ENCODE data around the gene FSHR.

FSHR gene

DNA sequence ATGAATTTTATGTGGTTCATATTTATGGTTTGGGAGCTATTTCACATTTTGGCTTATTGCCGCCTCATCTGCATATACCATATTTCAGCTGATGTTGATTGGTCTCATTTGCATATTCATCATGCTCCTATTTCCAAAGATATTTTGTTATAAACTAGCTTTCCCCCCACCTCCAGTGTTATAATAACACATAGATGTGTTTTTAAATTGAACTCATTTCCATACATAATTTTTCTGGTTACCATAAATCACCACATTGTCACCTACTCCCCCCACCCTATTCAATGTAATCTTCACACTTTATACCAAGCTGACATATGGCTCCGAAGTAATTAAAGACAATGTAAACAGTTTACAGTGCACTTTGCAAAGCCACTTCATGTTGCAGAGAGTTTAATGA is 101.2 kb downstream of the FSHR start:
- no peak overlapping the region for H3K9ac ChIP-seq (ENCODE audit: low read depth, low read length)
- H3K9me3 ChIP-seq (ENCODE audit: insufficient read depth, low read depth, low read length) = peaks cover 12% of the 10 kb centered on the region
- no peaks in the 10 kb centered on the region for H3K36me3 ChIP-seq (ENCODE audit: insufficient read depth, low read length)
- H3K27me3 ChIP-seq (ENCODE audit: insufficient read depth, low read length) = no peaks in the 10 kb centered on the region
- H3K4me3 ChIP-seq (ENCODE audit: low read length) = no peak overlapping the region
- H3K4me1 ChIP-seq (ENCODE audit: insufficient read depth, low read length) = no peaks in the 10 kb centered on the region
- 81% methylated on average over 2 of the region's 2 CpGs for WGBS
- H3K27ac ChIP-seq (ENCODE audit: low read depth, low read length) = no peak overlapping the region

DNA sequence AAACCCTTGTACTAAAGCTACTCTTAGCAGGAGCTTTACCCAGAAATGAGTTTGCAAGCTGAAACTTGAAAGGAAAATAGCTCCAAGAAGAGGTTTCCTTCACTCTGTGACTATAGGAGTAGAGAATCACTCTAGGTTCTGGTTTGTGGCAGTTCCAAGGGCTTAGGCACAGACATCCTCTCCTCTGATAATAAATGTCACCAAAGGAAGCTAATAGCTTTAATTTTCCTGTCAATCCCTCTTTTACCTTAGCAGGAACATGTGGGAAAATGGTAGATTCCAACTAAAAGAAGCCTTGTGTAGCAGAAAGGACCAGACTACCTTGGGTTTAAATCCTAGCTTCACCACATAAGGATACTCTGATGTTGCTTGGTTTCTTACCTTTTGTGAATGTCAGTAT is 104.0 kb downstream of the FSHR start:
- H3K36me3 ChIP-seq (ENCODE audit: insufficient read depth, low read length) = no peaks in the 10 kb centered on the region
- H3K9me3 ChIP-seq (ENCODE audit: insufficient read depth, low read depth, low read length) = peaks cover 6% of the 10 kb centered on the region; the same call in 1 of the 2 replicates
- peaks cover 2% of the 10 kb centered on the region; the same call in 1 of the 2 replicates for H3K4me1 ChIP-seq (ENCODE audit: insufficient read depth, low read length)
- H3K4me3 ChIP-seq (ENCODE audit: low read length) = no peak overlapping the region
- H3K27ac ChIP-seq (ENCODE audit: low read depth, low read length) = no peak overlapping the region
- no peaks in the 10 kb centered on the region for H3K27me3 ChIP-seq (ENCODE audit: insufficient read depth, low read length)
- H3K9ac ChIP-seq (ENCODE audit: low read depth, low read length) = no peak overlapping the region

DNA sequence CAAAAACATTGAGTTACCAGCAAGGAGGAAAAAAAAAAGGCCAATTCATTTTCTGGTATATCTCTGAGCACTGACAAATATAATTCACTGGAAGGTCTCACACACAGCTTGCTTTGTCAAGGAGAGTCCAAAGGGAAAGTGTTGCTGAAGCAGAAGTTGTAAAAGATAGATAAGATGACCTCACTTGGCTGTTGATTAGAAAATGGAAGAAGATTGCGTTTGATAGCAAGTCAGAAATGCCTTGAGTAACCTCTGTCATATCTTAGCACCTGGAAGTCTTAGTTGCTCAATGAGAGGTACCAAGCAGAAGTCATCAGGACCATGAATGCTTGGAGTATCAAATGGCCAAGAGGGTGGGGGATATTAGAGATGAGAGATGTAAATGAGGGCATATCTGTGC is 105.2 kb downstream of the FSHR start:
- H3K27me3 ChIP-seq (ENCODE audit: insufficient read depth, low read length) = no peaks in the 10 kb centered on the region
- H3K4me1 ChIP-seq (ENCODE audit: insufficient read depth, low read length) = peaks cover 11% of the 10 kb centered on the region
- H3K9ac ChIP-seq (ENCODE audit: low read depth, low read length) = no peak overlapping the region
- 80% methylated on average over 1 of the region's 1 CpG for WGBS
- H3K4me3 ChIP-seq (ENCODE audit: low read length) = no peak overlapping the region
- no peaks in the 10 kb centered on the region for H3K36me3 ChIP-seq (ENCODE audit: insufficient read depth, low read length)
- no peak overlapping the region for H3K27ac ChIP-seq (ENCODE audit: low read depth, low read length)
- H3K9me3 ChIP-seq (ENCODE audit: insufficient read depth, low read depth, low read length) = no peaks in the 10 kb centered on the region

DNA sequence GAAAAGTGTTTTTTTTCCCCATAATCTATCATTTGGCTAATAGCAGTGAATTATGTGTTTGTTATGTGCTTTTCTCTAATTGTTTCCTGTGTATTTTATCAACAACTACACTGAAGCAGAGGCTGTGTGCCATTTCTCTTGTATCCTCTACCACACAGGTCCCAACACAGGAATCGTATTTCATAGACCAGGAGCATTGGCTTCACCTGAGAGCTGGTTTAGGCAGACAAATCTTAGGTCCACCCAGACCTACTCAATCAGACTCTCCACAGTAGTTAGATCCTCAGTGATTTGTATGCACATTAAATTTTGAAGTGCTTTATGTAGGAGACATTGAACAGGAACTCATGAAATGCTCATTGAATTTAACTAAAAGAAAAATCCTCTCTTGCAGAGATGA is 109.2 kb downstream of the FSHR start:
- WGBS = 47% methylated on average over 1 of the region's 1 CpG
- no peaks in the 10 kb centered on the region for H3K9me3 ChIP-seq (ENCODE audit: insufficient read depth, low read depth, low read length)
- H3K27me3 ChIP-seq (ENCODE audit: insufficient read depth, low read length) = no peaks in the 10 kb centered on the region
- H3K9ac ChIP-seq (ENCODE audit: low read depth, low read length) = no peak overlapping the region
- peaks cover 11% of the 10 kb centered on the region for H3K4me1 ChIP-seq (ENCODE audit: insufficient read depth, low read length)
- no peaks in the 10 kb centered on the region for H3K36me3 ChIP-seq (ENCODE audit: insufficient read depth, low read length)
- no peak overlapping the region for H3K27ac ChIP-seq (ENCODE audit: low read depth, low read length)
- H3K4me3 ChIP-seq (ENCODE audit: low read length) = no peak overlapping the region

DNA sequence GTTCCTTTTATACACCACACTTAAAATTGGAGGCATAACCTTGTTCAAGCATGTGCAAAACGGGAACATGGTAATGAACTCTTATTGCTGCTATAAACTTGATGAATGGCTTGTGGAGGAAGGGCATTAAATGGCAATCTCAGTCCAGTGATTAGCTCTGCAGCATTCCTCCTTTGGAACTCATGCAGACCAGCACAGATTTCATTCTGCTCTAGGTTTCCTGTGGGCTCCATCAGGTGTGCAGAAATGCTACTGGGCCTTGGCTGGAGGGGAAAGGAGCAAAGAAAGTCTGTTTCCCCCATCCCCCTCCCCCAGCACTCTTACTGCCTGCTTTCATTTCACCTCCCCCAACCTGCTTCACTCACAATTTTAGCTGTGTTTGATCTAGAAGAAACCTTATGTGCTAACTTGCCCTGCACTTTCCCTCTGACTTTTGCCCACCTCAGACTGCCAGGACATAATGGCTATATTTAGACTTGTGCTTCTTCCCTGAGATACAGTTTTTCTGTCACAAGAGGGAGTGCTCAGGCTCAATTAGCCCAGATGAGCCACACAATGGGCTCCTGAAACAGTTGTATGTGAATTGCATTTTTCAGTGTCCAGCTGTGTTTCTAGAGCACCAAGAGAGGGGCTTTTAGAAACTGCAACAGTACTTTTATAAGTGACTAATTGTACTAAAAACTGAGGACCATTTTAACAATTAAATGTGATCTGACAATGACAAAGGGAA is 109.8 kb downstream of the FSHR start:
- Histone ChIP-seq H3K4me3 (ENCODE audit: low read length) (no peak overlapping the region), H3K9me3 (ENCODE audit: insufficient read depth, low read depth, low read length) (no peaks in the 10 kb centered on the region), H3K4me1 (ENCODE audit: insufficient read depth, low read length) (peaks cover 11% of the 10 kb centered on the region), H3K9ac (ENCODE audit: low read depth, low read length) (no peak overlapping the region), H3K27ac (ENCODE audit: low read depth, low read length) (no peak overlapping the region), H3K27me3 (ENCODE audit: insufficient read depth, low read length) (no peaks in the 10 kb centered on the region), H3K36me3 (ENCODE audit: insufficient read depth, low read length) (no peaks in the 10 kb centered on the region)
- WGBS = 86% methylated on average over 1 of the region's 1 CpG

DNA sequence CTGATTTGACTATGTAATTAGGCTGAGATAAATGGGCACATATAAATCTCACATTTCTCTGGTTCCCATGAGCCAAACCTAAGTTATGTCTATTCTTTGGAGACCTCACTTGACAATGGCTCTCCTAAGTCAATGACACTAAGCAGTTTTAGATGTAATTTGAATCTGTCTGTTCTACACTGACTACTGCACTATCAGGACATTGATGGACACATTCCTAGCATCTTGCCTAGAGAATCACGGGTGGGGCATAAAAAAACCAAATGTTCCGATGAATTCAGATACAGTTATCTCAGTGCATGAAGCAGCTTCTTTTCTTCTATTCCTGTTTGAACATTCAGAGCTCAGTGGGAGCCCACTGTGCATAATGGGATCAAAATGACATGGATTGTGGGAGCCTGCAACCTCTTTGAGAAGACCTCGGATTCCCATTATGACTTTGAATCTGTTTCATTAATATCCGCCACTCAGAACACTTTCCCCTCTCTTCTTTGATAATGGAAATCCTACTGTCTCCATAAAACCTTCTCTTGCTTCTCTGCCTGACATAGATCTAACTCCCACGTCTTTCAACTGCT is 110.8 kb downstream of the FSHR start:
- H3K4me3 ChIP-seq (ENCODE audit: low read length) = no peak overlapping the region
- no peak overlapping the region for H3K27ac ChIP-seq (ENCODE audit: low read depth, low read length)
- H3K9ac ChIP-seq (ENCODE audit: low read depth, low read length) = no peak overlapping the region
- H3K27me3 ChIP-seq (ENCODE audit: insufficient read depth, low read length) = no peaks in the 10 kb centered on the region
- whole genome bisulfite sequencing = 93% methylated on average over 5 of the region's 5 CpGs
- H3K9me3 ChIP-seq (ENCODE audit: insufficient read depth, low read depth, low read length) = no peaks in the 10 kb centered on the region
- peaks cover 11% of the 10 kb centered on the region for H3K4me1 ChIP-seq (ENCODE audit: insufficient read depth, low read length)
- H3K36me3 ChIP-seq (ENCODE audit: insufficient read depth, low read length) = no peaks in the 10 kb centered on the region

DNA sequence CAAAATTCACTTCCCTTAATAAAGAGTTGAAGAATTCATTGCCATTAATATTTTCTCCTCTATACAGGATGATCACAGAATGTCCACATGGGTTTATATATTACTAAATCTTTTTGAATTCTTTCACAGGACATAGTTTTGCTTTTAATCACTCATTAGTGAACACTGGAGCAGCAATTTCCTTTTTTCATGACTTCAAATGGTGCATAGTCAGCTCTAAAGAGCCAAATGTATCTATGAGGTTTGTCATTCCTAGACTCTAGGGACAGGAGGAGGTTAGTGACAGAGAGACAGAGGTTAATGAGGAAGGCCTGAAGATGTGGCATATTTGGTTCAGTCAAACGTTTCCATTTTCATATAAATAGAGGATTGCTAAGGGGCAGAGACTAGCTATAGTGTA is 111.8 kb downstream of the FSHR start:
- H3K27me3 ChIP-seq (ENCODE audit: insufficient read depth, low read length) = no peaks in the 10 kb centered on the region
- WGBS = 71% methylated on average over 1 of the region's 1 CpG

DNA sequence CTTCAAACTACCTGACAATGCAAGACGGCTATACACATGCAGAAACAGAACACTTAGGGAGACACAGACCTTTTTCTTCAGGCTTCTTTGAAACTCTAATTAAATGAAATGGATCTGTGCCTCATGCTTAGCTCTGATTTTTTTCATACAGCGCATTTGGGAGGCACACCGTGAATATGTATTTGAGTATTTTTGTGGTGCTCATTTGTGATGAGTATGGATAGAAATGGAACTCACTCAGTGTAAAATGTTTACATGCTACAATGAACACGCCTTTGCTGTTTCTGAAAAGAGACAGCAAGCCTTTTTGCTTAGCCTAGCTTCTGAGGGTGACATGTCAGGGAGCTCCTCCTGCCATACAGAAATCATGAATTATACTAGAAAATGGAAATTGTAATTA is 113.3 kb downstream of the FSHR start:
- Histone ChIP-seq H3K4me3 (ENCODE audit: low read length) (no peak overlapping the region), H3K9me3 (ENCODE audit: insufficient read depth, low read depth, low read length) (no peaks in the 10 kb centered on the region), H3K4me1 (ENCODE audit: insufficient read depth, low read length) (peaks cover 11% of the 10 kb centered on the region), H3K36me3 (ENCODE audit: insufficient read depth, low read length) (no peaks in the 10 kb centered on the region), H3K27me3 (ENCODE audit: insufficient read depth, low read length) (no peaks in the 10 kb centered on the region), H3K9ac (ENCODE audit: low read depth, low read length) (no peak overlapping the region), H3K27ac (ENCODE audit: low read depth, low read length) (no peak overlapping the region)
- 95% methylated on average over 4 of the region's 4 CpGs for WGBS

More for the DNA sequence above, 111.8 kb downstream of the FSHR start:
- no peaks in the 10 kb centered on the region for H3K9me3 ChIP-seq (ENCODE audit: insufficient read depth, low read depth, low read length)
- H3K27ac ChIP-seq (ENCODE audit: low read depth, low read length) = no peak overlapping the region
- no peaks in the 10 kb centered on the region for H3K36me3 ChIP-seq (ENCODE audit: insufficient read depth, low read length)
- H3K4me1 ChIP-seq (ENCODE audit: insufficient read depth, low read length) = peaks cover 11% of the 10 kb centered on the region
- no peak overlapping the region for H3K4me3 ChIP-seq (ENCODE audit: low read length)
- H3K9ac ChIP-seq (ENCODE audit: low read depth, low read length) = no peak overlapping the region

DNA sequence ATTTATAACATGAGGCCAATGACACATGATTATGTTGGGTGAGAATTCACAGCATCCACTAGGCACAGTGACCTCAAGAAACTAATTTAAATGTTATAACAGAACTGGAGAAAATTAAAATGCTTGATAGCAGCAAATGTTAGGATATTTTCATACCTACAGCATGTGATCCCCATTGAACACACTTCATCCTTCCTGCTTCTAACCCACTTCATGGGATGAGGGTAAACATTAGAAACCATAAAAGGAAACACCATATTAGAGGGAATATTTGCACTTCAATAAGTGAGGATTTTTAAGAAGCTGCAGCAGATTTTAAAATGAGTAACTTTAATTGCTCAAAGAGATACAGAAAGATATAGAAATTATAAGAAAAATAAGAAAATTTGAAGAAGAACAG is 117.1 kb downstream of the FSHR start:
- no peaks in the 10 kb centered on the region for H3K9me3 ChIP-seq (ENCODE audit: insufficient read depth, low read depth, low read length)

DNA sequence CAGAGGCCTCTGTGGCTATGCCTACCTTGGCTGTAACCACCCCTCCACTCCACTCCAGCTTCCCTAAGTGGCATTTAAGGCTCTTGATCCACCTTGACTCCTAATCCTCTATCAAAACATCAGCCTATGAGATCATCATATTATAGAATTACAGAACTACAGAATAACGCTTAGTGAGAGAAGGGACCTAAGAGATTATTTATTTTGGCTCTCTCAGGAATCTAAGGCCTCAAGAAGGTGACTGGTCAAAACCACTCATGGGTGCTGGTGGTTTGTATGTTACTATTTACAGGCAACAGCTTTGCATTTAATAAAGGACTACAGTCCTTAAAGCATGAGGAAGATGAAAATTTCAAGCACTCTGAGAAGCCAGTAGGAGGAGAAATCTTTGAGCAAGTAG is 118.8 kb downstream of the FSHR start:
- no peaks in the 10 kb centered on the region for H3K27me3 ChIP-seq (ENCODE audit: insufficient read depth, low read length)
- H3K4me1 ChIP-seq (ENCODE audit: insufficient read depth, low read length) = no peaks in the 10 kb centered on the region
- H3K4me3 ChIP-seq (ENCODE audit: low read length) = no peak overlapping the region
- WGBS = 100% methylated on average over 1 of the region's 1 CpG
- H3K9me3 ChIP-seq (ENCODE audit: insufficient read depth, low read depth, low read length) = no peaks in the 10 kb centered on the region
- H3K36me3 ChIP-seq (ENCODE audit: insufficient read depth, low read length) = no peaks in the 10 kb centered on the region
- H3K9ac ChIP-seq (ENCODE audit: low read depth, low read length) = no peak overlapping the region
- no peak overlapping the region for H3K27ac ChIP-seq (ENCODE audit: low read depth, low read length)

More for the DNA sequence above, 117.1 kb downstream of the FSHR start:
- no peak overlapping the region for H3K9ac ChIP-seq (ENCODE audit: low read depth, low read length)
- H3K4me1 ChIP-seq (ENCODE audit: insufficient read depth, low read length) = no peaks in the 10 kb centered on the region
- H3K27me3 ChIP-seq (ENCODE audit: insufficient read depth, low read length) = no peaks in the 10 kb centered on the region
- H3K27ac ChIP-seq (ENCODE audit: low read depth, low read length) = no peak overlapping the region
- no peaks in the 10 kb centered on the region for H3K36me3 ChIP-seq (ENCODE audit: insufficient read depth, low read length)
- no peak overlapping the region for H3K4me3 ChIP-seq (ENCODE audit: low read length)

DNA sequence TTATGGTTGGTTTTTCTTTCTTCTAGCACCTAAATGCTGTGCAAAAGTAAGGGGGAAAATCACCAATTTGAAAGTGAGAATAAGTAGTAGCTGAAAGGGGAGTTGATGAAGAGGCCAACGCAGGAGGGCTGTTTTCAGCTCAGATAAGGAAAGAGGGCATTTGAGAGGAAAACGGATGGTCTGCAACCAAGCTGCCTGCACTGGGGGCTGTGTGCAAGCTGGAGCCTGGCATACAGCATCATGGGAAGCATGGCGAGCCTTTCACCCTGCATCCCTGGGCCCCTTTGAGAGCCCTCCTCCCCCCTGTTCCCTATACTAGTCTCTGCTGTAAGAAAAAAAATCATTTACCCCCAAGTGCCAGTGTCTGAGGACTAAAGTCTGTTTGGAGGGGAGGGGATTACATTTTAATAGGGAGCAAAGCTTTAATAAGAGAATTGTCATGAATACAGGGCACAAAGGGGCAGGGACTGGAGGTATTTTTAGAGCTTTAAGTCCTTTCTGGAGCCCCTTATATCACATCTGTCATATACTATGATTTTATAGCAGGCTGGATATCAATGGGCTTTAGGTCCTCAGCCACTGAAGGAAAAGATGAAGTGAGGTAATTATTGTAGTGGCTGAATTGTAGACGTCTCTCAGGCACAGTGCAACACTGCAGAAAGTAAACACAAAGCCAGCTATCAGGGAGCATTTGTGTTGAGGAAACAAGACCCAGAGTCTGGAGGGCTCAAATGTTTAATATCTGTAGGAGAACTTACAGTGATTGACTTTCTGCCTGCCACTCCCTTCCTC is 120.7 kb downstream of the FSHR start:
- H3K9me3 ChIP-seq (ENCODE audit: insufficient read depth, low read depth, low read length) = no peaks in the 10 kb centered on the region
- peaks cover 3% of the 10 kb centered on the region; the same call in 1 of the 2 replicates for H3K4me1 ChIP-seq (ENCODE audit: insufficient read depth, low read length)
- no peaks in the 10 kb centered on the region for H3K36me3 ChIP-seq (ENCODE audit: insufficient read depth, low read length)
- H3K9ac ChIP-seq (ENCODE audit: low read depth, low read length) = no peak overlapping the region
- no peaks in the 10 kb centered on the region for H3K27me3 ChIP-seq (ENCODE audit: insufficient read depth, low read length)
- no peak overlapping the region for H3K4me3 ChIP-seq (ENCODE audit: low read length)
- no peak overlapping the region for H3K27ac ChIP-seq (ENCODE audit: low read depth, low read length)
- WGBS = 85% methylated on average over 4 of the region's 4 CpGs

Measured in HUES64 (cell line).